Measurements from ENCODE around the gene SENP3.
A peak's percentile ranks its signal among the peaks of the same experiment; 100 is the strongest.

DNA sequence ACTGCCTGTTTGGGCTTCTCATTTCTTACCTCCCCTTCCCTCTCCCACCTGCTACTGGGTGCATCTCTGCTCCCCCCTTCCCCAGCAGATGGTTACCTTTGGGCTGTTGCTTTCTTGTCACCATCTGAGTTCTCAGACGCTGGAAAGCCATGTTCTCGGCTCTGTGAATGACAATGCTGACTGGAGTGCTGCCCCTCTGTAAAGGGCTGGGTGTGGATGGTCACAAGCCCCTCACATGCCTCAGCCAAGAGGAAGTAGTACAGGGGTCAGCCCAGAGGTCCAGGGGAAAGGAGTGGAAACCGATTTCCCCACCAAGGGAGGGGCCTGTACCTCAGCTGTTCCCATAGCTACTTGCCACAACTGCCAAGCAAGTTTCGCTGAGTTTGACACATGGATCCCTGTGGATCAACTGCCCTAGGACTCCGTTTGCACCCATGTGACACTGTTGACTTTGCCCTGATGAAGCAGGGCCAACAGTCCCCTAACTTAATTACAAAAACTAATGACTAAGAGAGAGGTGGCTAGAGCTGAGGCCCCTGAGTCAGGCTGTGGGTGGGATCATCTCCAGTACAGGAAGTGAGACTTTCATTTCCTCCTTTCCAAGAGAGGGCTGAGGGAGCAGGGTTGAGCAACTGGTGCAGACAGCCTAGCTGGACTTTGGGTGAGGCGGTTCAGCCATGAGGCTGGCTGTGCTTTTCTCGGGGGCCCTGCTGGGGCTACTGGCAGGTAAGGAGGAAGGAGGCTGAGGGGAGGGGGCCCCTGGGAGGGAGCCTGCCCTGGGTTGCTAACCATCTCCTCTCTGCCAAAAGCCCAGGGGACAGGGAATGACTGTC is 17.5 kb downstream of the SENP3 start, which contains the start of gene CD68:
- TF ChIP-seq POLR2AphosphoS5 (IDR thresholded peaks at IDR 0.05; ENCODE audit: low read depth, low read length) (peak; percentile 99), TAF1 (IDR thresholded peaks at IDR 0.05; ENCODE audit: borderline replicate concordance, low read depth, low read length) (peak; percentile 84), POLR2A (IDR thresholded peaks at IDR 0.05; ENCODE audit: low read depth, low read length) (peak; percentile 99)

Measured in GM12892 (cell line).